Suppressor macrophage treated with lipopolysaccharide for 1 hour (primary cell): ENCODE results near the gene ACAD9.
"Not testable (repeated sequence)": the region's sequence is repeated elsewhere in the genome, so short reads cannot be mapped to it uniquely, and the experiment has no call there.

Experiments used
- DNase-seq, 3 donors: peaks; one replicate each; pipeline ENCODE4 v3.0.0-alpha.2; 2020 to 2022

Gene ACAD9

GRCh38 chr3:128861491-128861890 lies 17.9 kb upstream of the ACAD9 start:
- no peak for DNase-seq

DNA sequence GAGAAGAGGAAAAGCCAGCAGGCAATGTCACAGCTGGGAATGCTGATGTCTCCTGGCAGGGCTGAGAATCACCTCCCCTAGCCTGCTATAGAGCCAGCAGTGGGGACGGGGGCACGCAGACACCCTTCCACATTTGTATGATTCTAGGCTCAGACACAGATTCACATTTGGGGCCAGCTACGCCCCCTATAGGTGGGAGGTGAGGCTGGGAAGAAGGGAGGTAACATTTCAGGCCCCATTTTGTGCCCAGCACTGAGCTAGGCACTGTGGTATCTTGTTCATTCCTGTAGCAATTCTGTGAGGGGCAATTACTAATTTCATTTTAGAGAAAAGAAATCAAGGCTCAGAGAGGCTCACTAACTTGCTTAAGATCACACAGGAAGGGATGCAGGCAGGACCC lies 15.9 kb upstream of the ACAD9 start:
- DNase-seq: no peak

DNA sequence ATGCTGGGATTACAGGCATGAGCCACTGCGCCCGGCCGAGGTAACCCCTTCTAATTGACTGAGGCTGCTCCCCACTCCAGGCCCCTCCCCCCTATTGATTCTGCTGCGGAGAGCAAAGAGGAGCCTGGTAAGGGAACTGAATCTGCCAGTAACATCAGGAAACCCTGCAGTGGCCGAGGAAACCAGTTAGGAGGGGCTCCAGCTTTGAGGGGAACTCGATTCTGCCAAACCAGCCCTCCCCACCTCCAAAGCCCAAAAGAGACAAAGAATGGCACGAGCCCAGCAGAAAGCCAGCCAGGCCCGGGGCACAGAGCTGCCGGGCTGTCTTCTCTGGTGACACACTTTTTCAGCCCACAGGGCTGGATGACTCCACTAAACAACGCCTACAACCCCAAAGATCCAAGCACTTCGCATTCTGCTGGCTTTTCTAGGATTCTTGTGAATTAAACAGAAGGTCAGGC lies 15.0 kb upstream of the ACAD9 start:
- peak; percentile 70 to 81 (median 71) for DNase-seq

GRCh38 chr3:128864849-128865804 lies 14.3 kb upstream of the ACAD9 start:
- peak; percentile 41 to 74 (median 53) for DNase-seq

- DNase-seq: no peak
Measured at GRCh38 chr3:128867200-128868125, 12.0 kb upstream of the ACAD9 start.

DNA sequence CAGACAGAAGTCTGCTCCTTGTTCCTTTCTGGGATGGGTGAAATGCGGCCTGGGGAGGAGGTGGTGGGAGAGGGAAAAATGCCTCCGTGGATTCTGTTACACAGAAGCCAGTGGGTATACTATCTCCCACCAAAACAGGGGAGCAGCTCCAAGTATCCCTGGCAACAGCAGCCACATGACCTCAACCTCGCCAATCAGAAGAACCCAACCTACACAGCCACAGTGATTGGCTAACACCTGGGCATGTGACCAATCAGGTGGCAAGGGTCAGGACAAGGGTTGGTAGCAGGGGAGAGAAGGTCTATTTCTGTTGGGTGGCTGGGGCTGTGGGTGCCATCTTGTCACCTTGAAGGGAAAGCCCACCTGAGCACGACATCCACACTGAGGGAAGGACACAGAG lies 9.1 kb upstream of the ACAD9 start:
- no peak for DNase-seq

DNA sequence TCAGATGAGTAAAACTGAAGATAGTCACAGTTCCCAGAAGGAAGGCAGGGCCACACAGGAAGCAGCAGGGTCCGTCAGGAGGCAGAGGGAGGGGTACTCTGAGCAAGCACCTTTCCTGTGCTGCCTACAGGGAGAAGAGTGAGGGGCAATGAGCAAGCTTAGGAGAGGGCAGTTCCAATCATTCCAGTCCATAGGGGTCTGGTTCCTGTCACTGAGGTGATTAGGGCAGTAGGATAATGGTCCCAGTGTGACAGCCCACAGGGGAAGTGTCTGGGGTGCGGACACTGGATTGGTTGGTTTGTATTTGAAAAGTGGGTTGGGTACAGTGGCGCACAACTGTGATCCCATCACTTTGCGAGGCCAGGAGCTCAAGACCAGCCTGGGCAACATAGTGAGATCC lies 7.1 kb upstream of the ACAD9 start:
- no peak for DNase-seq

DNA sequence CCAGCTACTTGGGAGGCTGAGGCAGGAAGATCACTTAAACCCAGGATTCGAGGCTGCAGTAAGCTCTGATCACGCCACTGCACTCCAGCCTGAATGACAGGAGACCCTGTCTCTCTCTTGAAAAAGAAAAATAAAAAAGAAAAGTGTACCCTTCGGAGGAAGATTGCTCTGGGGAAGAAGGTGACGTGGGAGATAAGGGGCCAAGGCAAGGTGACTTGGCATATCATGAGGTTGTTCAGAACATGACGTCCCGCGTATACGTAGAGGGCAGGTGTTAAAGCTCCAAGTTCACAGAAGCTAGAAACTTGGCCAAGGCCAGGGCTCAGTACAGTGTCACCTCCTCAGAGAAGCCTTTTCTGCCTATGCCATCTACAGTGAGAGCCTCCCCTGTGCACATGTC lies 6.7 kb upstream of the ACAD9 start:
- no peak for DNase-seq

GRCh38 chr3:128873244-128874022 lies 6.0 kb upstream of the ACAD9 start:
- DNase-seq: no peak

- no peak for DNase-seq
Measured at GRCh38 chr3:128874481-128875180, 4.8 kb upstream of the ACAD9 start.

DNA sequence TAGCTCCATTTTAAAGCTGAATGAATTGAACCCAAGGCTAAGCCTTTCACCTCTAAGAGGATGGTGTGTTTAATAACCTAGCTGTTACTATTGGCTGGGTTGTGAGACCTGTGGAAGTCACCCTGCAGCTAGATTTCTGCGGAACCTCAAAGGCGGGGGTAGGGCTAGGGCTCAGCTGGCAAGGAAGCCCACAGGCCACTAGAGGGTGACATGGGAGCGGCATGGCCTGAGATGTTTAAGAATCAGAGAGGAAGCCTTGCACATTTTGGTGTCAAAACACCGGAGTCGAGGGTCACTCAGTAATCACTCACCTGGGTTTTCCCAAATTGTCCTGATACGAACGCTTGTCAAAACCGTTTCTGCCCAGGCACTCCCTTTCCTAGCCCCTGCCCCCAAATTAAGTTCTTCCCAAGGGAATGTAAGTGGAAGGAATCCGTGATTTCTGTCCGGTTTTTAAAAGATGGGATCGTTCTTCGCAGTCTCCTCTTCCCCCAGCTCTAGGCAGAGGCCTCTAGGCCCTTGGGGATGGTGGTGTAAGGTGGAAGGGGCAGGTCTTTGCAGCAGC lies 3.8 kb upstream of the ACAD9 start:
- DNase-seq: peak; percentile 77 to 86 (median 81)

GRCh38 chr3:128878011-128878457 lies 1.4 kb upstream of the ACAD9 start:
- DNase-seq: no peak

GRCh38 chr3:128878556-128879124 lies 780 bp upstream of the ACAD9 start:
- DNase-seq: peak; percentile 85 to 92 (median 91)

DNA sequence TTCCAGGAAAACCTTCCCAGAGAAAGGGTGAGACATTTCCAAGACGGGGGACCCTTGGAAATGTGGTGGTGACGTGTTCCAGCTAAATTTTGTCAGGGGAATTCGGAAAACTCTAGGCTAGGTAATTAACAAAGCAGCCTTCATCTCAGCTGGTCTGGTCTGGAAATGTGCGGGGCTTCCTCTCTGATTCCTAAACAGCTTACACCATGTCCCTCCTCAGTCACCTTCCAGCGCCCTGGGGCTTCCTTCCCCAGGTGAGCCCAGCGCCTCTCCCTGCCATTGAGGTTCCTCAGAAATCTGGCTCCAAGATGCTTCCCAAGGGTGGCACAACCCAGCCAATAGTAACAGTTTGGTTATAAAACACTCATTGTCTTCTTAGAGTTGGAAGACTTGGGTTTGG lies 571 bp downstream of the ACAD9 start:
- DNase-seq: no peak

- not testable (repeated sequence) for DNase-seq
Measured at GRCh38 chr3:128880455-128880854, 1.0 kb downstream of the ACAD9 start.

DNA sequence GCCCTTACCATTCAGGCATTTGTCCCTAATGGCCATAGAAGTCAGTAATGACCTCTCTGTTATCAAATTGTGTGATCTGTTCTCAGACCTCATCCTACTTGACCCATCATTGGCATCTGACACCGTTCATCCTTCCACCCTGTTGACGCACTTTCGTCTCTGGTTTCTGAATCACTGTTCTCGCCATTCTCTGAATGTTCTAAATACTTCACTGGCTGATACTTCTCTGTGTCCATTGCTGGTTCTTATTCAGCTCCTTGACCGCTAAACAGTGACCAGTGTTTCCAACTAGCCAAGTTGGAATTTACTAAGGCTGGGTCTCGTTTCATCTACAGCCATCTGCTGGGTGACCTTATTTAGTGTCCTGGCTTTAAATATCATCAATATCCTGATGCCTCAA lies 2.2 kb downstream of the ACAD9 start:
- no peak for DNase-seq

- DNase-seq: no peak
Measured at GRCh38 chr3:128882719-128883118, 3.3 kb downstream of the ACAD9 start.

DNA sequence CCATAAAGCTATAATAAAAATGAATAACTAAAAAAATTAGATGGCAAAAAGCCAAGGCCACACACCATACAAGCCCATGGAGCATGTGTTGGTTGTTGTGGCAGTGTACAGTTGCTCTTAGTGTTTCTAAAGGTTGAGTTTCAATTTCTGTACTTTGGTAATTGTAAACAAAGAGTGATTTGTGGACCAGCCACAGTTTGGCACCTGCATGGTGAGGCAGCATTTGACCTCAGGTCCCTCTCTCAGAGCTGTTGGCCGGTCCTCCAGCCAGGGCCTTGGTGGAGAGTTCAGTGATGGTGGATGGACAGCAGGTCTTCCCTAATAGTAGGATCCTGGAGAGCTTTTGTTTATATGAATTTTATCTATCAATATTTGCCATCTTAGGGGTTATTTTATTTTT lies 5.6 kb downstream of the ACAD9 start:
- DNase-seq: no peak

- no peak for DNase-seq
Measured at GRCh38 chr3:128889139-128889894, 9.9 kb downstream of the ACAD9 start.
